Osteoblast (primary cell): Measurements from ENCODE around the gene PSMB4. TPM values are rescaled to one million over a fixed set of nuclear protein-coding genes. Genes with fewer than 3 reads are reported as not detected.

ENCODE experiments used
- DNase-seq: peaks from one replicate; pipeline ENCODE4 v3.0.0; 2011; ENCODE audit warnings: low spot score, mixed read lengths; ENCODE audit not compliant: insufficient read length; ENCODE audit errors: missing footprints
- H2AFZ ChIP-seq: 2 replicates; pipeline ENCODE4 v1.6.0; 2011; ENCODE audit warnings: mild to moderate bottlenecking, low read length
- H3K27ac ChIP-seq: 2 replicates; pipeline ENCODE4 v1.5.1; 2011; ENCODE audit warnings: mild to moderate bottlenecking, low read depth, low read length, moderate library complexity
- H3K27me3 ChIP-seq: 2 replicates; pipeline ENCODE4 v1.6.0; 2012; ENCODE audit warnings: mild to moderate bottlenecking, control low read depth, inconsistent platforms, low read length, moderate library complexity; ENCODE audit not compliant: insufficient read depth
- H3K36me3 ChIP-seq: 2 replicates; pipeline ENCODE4 v1.5.1; 2011; ENCODE audit warnings: mild to moderate bottlenecking, low read length, control low read depth, moderate library complexity; ENCODE audit not compliant: insufficient read depth
- H3K4me1 ChIP-seq: 2 replicates; pipeline ENCODE4 v1.5.1; 2011; ENCODE audit warnings: mild to moderate bottlenecking, low read length, control low read depth, moderate library complexity; ENCODE audit not compliant: insufficient read depth
- H3K4me2 ChIP-seq: 2 replicates; pipeline ENCODE4 v1.6.0; 2011; ENCODE audit warnings: mild to moderate bottlenecking, low read length; ENCODE audit not compliant: insufficient read depth
- H3K4me3 ChIP-seq: fragments of 200-600 bp; sonication (generic); 3 replicates; pipeline ENCODE4 v1.5.1; 2012; ENCODE audit warnings: mild to moderate bottlenecking, low read length, inconsistent platforms; ENCODE audit not compliant: insufficient read depth
- H3K79me2 ChIP-seq: 2 replicates; pipeline ENCODE4 v1.6.0; 2012; ENCODE audit warnings: mild to moderate bottlenecking, low read length, control low read depth, inconsistent platforms; ENCODE audit not compliant: insufficient read depth
- H3K9me3 ChIP-seq: 2 replicates; pipeline ENCODE4 v1.5.1; 2011; ENCODE audit warnings: low read depth, low read length, control low read depth
- H4K20me1 ChIP-seq: 2 replicates; pipeline ENCODE4 v1.6.0; 2012; ENCODE audit warnings: mild to moderate bottlenecking, low read length, control low read depth; ENCODE audit not compliant: insufficient read depth
- total RNA-seq: library from RNA; depleted of rRNA; stranded (reverse); fragments of >200 nt; gene quantifications from 2 replicates; pipeline ENCODE4 v1.2.3, GENCODE V29; 2012
- TF ChIP-seq, protein P1 (sequence below): IDR thresholded peaks from 2 replicates; pipeline ENCODE4 v1.5.1; 2011; ENCODE audit warnings: mild to moderate bottlenecking, low read depth, low read length, moderate library complexity; ENCODE audit errors: extremely low read depth

PSMB4 gene
- total RNA-seq, 1 donor, result 362 TPM

DNA sequence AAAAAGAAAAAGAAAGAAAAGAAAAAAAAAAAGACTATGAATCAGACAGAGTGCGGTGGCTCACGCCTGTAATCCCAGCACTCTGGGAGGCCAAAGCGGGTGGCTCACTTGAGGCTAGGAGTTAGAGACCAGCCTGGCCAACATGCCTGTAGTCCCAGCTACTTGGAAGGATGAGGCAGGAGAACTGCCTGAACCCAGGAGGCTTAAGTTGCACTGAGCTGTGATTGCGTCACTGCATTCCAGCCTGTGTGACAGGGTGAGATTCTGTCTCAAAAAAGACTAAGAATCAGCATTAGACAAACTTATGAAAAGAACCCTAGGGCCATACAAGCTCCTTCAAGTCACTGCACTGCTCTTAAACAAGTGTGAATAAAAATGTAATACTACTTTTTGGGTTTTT lies 16.9 kb downstream of the PSMB4 start:
- H3K9me3 ChIP-seq, result no peaks in the 10 kb centered on the region
- H2AFZ ChIP-seq, result no peak overlapping the region
- peaks cover 60% of the 10 kb centered on the region for H3K36me3 ChIP-seq
- no peak overlapping the region for H3K4me2 ChIP-seq
- peak overlapping the region; percentile 8 for H3K27ac ChIP-seq
- peaks cover 5% of the 10 kb centered on the region for H4K20me1 ChIP-seq
- TF ChIP-seq, protein P1, sequence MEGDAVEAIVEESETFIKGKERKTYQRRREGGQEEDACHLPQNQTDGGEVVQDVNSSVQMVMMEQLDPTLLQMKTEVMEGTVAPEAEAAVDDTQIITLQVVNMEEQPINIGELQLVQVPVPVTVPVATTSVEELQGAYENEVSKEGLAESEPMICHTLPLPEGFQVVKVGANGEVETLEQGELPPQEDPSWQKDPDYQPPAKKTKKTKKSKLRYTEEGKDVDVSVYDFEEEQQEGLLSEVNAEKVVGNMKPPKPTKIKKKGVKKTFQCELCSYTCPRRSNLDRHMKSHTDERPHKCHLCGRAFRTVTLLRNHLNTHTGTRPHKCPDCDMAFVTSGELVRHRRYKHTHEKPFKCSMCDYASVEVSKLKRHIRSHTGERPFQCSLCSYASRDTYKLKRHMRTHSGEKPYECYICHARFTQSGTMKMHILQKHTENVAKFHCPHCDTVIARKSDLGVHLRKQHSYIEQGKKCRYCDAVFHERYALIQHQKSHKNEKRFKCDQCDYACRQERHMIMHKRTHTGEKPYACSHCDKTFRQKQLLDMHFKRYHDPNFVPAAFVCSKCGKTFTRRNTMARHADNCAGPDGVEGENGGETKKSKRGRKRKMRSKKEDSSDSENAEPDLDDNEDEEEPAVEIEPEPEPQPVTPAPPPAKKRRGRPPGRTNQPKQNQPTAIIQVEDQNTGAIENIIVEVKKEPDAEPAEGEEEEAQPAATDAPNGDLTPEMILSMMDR, result no peak
- DNase-seq, result no peak
- H3K79me2 ChIP-seq, result peaks cover 4% of the 10 kb centered on the region
- H3K27me3 ChIP-seq, result no peaks in the 10 kb centered on the region
- H3K4me3 ChIP-seq, result no peak overlapping the region
- peaks cover 5% of the 10 kb centered on the region for H3K4me1 ChIP-seq

- H4K20me1 ChIP-seq, result peaks cover 5% of the 10 kb centered on the region
- H3K4me2 ChIP-seq, result no peak overlapping the region
- DNase-seq, result no peak
- H3K27me3 ChIP-seq, result no peaks in the 10 kb centered on the region
- no peak overlapping the region for H2AFZ ChIP-seq
- H3K4me3 ChIP-seq, result no peak overlapping the region
- H3K36me3 ChIP-seq, result peaks cover 58% of the 10 kb centered on the region
- H3K79me2 ChIP-seq, result peaks cover 4% of the 10 kb centered on the region
- H3K27ac ChIP-seq, result no peak overlapping the region
- peaks cover 5% of the 10 kb centered on the region for H3K4me1 ChIP-seq
- TF ChIP-seq, protein P1, result no peak
- no peaks in the 10 kb centered on the region for H3K9me3 ChIP-seq
These were observed 18.7 kb downstream of the PSMB4 start for GRCh38 chr1:151418081-151418480.

GRCh38 chr1:151419819-151420218 lies 20.4 kb downstream of the PSMB4 start:
- TF ChIP-seq, protein P1, result no peak
- H3K36me3 ChIP-seq, result peaks cover 61% of the 10 kb centered on the region
- peaks cover 5% of the 10 kb centered on the region for H4K20me1 ChIP-seq
- no peaks in the 10 kb centered on the region for H3K27me3 ChIP-seq
- no peak overlapping the region for H3K27ac ChIP-seq
- peaks cover 5% of the 10 kb centered on the region for H3K4me1 ChIP-seq
- H3K4me3 ChIP-seq, result no peak overlapping the region
- H3K79me2 ChIP-seq, result peaks cover 2% of the 10 kb centered on the region
- no peak overlapping the region for H3K4me2 ChIP-seq
- no peaks in the 10 kb centered on the region for H3K9me3 ChIP-seq
- DNase-seq, result no peak
- no peak overlapping the region for H2AFZ ChIP-seq

- TF ChIP-seq, protein P1, result no peak
- Histone ChIP-seq H3K36me3 (peaks cover 85% of the 10 kb centered on the region), H3K27ac (no peak overlapping the region)
These were observed 25.7 kb downstream of the PSMB4 start for GRCh38 chr1:151425103-151425502.

More at GRCh38 chr1:151425103-151425502, 25.7 kb downstream of the PSMB4 start:
- Histone ChIP-seq H3K4me2 (no peak overlapping the region), H3K9me3 (no peaks in the 10 kb centered on the region), H2AFZ (no peak overlapping the region), H3K27me3 (no peaks in the 10 kb centered on the region), H3K4me1 (no peaks in the 10 kb centered on the region), H3K79me2 (peaks cover 12% of the 10 kb centered on the region), H4K20me1 (no peaks in the 10 kb centered on the region), H3K4me3 (no peak overlapping the region)
- DNase-seq, result no peak
